CD14-positive monocyte (primary cell): ENCODE data around the gene MB21D2. TPM values are rescaled to one million over a fixed set of nuclear protein-coding genes. Genes with fewer than 3 reads are reported as not detected.

Experiments used
- DNase-seq, 3 donors: peaks; one replicate each; pipeline ENCODE4 v3.0.0-alpha.2; 2011 to 2022
- H2AFZ ChIP-seq: 2 replicates; pipeline ENCODE4 v1.6.0; 2012; ENCODE audit warnings: mild to moderate bottlenecking, low read depth, low read length, inconsistent platforms; ENCODE audit not compliant: insufficient read depth, poor library complexity, severe bottlenecking
- H3K27ac ChIP-seq, 2 donors: 1 replicate in 1 of 2; 2 replicates in 1 of 2; pipeline ENCODE4 v1.5.1; 2012 to 2013; ENCODE audit warnings: low read length in 2 of 2, control low read depth in 1 of 2, inconsistent platforms in 1 of 2, low read depth in 1 of 2, mild to moderate bottlenecking in 1 of 2
- H3K27me3 ChIP-seq, 2 donors: one replicate each; pipeline versions ENCODE4 v1.6.0 to v1.6.1; 2011 to 2013; ENCODE audit warnings: low read length in 2 of 2; ENCODE audit not compliant: control insufficient read depth in 2 of 2, insufficient read depth in 2 of 2
- H3K36me3 ChIP-seq, 2 donors: replicated peaks in 1 of 2; 1 replicate in 1 of 2; 2 replicates in 1 of 2; pipeline versions ENCODE4 v1.5.1 to v1.6.1; 2012 to 2013; ENCODE audit warnings: low read length in 2 of 2, control low read depth in 1 of 2, inconsistent platforms in 1 of 2, mild to moderate bottlenecking in 1 of 2; ENCODE audit not compliant: insufficient read depth in 2 of 2, control insufficient read depth in 1 of 2
- H3K4me1 ChIP-seq, 2 donors: 1 replicate in 1 of 2; 2 replicates in 1 of 2; pipeline versions ENCODE4 v1.5.1 to v1.6.1; 2012 to 2013; ENCODE audit warnings: low read length in 2 of 2, control low read depth in 1 of 2, inconsistent platforms in 1 of 2, mild to moderate bottlenecking in 1 of 2, moderate library complexity in 1 of 2; ENCODE audit not compliant: insufficient read depth in 2 of 2, control insufficient read depth in 1 of 2
- H3K4me2 ChIP-seq: replicated peaks from 2 replicates; pipeline ENCODE3; 2012; ENCODE audit warnings: low read length, moderate library complexity, mild to moderate bottlenecking; ENCODE audit not compliant: poor library complexity, severe bottlenecking; ENCODE audit errors: extremely low read depth
- H3K4me3 ChIP-seq, 3 experiments: fragments of 200-600 bp in 1 of 3; sonication (generic) in 1 of 3; replicated peaks in 1 of 3; 1 replicate in 2 of 3; 2 replicates in 1 of 3; pipeline ENCODE4 v1.5.1; 2011 to 2013; ENCODE audit warnings: low read length in 3 of 3, mild to moderate bottlenecking in 3 of 3, control low read depth in 2 of 3, low read depth in 2 of 3, inconsistent platforms in 1 of 3, moderate library complexity in 1 of 3
- H3K79me2 ChIP-seq: 2 replicates; pipeline ENCODE4 v1.6.0; 2012; ENCODE audit warnings: mild to moderate bottlenecking, control low read depth, inconsistent platforms, low read length, moderate library complexity; ENCODE audit not compliant: insufficient read depth
- H3K9ac ChIP-seq: 2 replicates; pipeline ENCODE4 v1.6.0; 2017; ENCODE audit warnings: low read length, mild to moderate bottlenecking; ENCODE audit not compliant: insufficient read depth, poor library complexity, severe bottlenecking
- H3K9me3 ChIP-seq, 2 donors: replicated peaks in 1 of 2; 1 replicate in 1 of 2; 2 replicates in 1 of 2; pipeline versions ENCODE4 v1.5.1 to v1.6.1; 2012 to 2013; ENCODE audit warnings: low read length in 2 of 2, control low read depth in 1 of 2; ENCODE audit not compliant: control insufficient read depth in 1 of 2, insufficient read depth in 1 of 2
- H4K20me1 ChIP-seq: 2 replicates; pipeline ENCODE4 v1.6.0; 2012; ENCODE audit warnings: mild to moderate bottlenecking, low read length, control low read depth, moderate library complexity; ENCODE audit not compliant: insufficient read depth
- H3K27ac Mint-ChIP-seq, 7 donors: one replicate each; pipeline ENCODE4 v1.8.0; 2020; ENCODE audit warnings: mild to moderate bottlenecking in 7 of 7, mixed read lengths in 7 of 7, moderate library complexity in 6 of 7, inconsistent platforms in 2 of 7
- H3K27me3 Mint-ChIP-seq, 3 donors: one replicate each; pipeline ENCODE4 v1.8.0; 2021 to 2022; ENCODE audit warnings: low read depth in 3 of 3, mild to moderate bottlenecking in 3 of 3, mixed read lengths in 3 of 3, moderate library complexity in 3 of 3, inconsistent platforms in 1 of 3
- H3K36me3 Mint-ChIP-seq, 2 donors: one replicate each; pipeline ENCODE4 v1.8.0; 2020; ENCODE audit warnings: mixed read lengths in 2 of 2, inconsistent platforms in 1 of 2, mild to moderate bottlenecking in 1 of 2
- H3K4me1 Mint-ChIP-seq: one replicate; pipeline ENCODE4 v1.8.0; 2020; ENCODE audit warnings: mild to moderate bottlenecking, mixed read lengths
- H3K4me3 Mint-ChIP-seq, 2 donors: one replicate each; pipeline ENCODE4 v1.8.0; 2020; ENCODE audit warnings: mild to moderate bottlenecking in 2 of 2, mixed read lengths in 2 of 2, moderate library complexity in 1 of 2
- H3K9me3 Mint-ChIP-seq, 7 donors: one replicate each; pipeline ENCODE4 v1.8.0; 2020 to 2022; ENCODE audit warnings: mixed read lengths in 7 of 7, mild to moderate bottlenecking in 6 of 7, moderate library complexity in 6 of 7, inconsistent platforms in 2 of 7
- WGBS: methylation state at CpG from one replicate; pipeline ENCODE4 v1.1.5; 2013; ENCODE audit warnings: missing lambda C conversion rate; ENCODE audit not compliant: insufficient coverage; 5-methylcytosine and 5-hydroxymethylcytosine counted together
- intact Hi-C, 2 donors: fragments of 100-400 bp; cut with micrococcal nuclease; formaldehyde crosslinking; loops; one replicate each; pipeline versions ENCODE4 v1.15.0 to v1.15.1; 2023
- polyA plus RNA-seq, 3 donors: library from polyadenylated mRNA; depleted of rRNA in 1 of 3; unstranded in 2 of 3; stranded (reverse) in 1 of 3; fragments of 300-500 nt in 2 of 3; fragments of >200 nt in 1 of 3; fragmentation: Illumina TruSeq in 2 of 3; gene quantifications; 1 replicate in 2 of 3; 2 replicates in 1 of 3; pipeline ENCODE4 v1.2.3, GENCODE V29; 2012 to 2021
- TF ChIP-seq, protein P1 (sequence below): fragments of 200-600 bp; IDR thresholded peaks from one replicate; pipeline ENCODE4 v1.8.0; 2022; ENCODE audit warnings: antibody characterized with exemption, mild to moderate bottlenecking

The MB21D2 gene
- polyA plus RNA-seq, 3 donors, result 0.37 to 0.77 (median 0.59) TPM

DNA sequence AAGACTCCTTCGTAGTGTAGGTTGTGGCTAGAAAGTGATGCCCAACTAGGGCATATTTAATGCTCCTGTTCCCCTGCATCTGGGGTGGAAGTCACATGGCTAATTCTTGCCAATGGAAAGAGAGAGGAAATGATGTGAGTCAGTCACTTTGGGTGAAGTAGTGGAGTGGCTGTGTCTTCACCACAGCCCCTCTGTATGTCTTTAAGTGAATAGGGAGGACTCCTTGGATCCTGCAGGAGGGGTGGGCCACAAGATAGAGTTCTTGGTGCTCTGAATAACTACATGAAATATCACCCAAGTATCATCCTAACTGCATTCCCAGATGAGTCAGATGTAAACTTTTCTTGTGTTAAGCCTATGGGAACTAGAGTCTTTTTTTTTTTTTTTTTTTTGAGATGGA is 17.8 kb upstream of the MB21D2 start:
- TF ChIP-seq, protein P1, sequence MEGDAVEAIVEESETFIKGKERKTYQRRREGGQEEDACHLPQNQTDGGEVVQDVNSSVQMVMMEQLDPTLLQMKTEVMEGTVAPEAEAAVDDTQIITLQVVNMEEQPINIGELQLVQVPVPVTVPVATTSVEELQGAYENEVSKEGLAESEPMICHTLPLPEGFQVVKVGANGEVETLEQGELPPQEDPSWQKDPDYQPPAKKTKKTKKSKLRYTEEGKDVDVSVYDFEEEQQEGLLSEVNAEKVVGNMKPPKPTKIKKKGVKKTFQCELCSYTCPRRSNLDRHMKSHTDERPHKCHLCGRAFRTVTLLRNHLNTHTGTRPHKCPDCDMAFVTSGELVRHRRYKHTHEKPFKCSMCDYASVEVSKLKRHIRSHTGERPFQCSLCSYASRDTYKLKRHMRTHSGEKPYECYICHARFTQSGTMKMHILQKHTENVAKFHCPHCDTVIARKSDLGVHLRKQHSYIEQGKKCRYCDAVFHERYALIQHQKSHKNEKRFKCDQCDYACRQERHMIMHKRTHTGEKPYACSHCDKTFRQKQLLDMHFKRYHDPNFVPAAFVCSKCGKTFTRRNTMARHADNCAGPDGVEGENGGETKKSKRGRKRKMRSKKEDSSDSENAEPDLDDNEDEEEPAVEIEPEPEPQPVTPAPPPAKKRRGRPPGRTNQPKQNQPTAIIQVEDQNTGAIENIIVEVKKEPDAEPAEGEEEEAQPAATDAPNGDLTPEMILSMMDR, result no peak

DNA sequence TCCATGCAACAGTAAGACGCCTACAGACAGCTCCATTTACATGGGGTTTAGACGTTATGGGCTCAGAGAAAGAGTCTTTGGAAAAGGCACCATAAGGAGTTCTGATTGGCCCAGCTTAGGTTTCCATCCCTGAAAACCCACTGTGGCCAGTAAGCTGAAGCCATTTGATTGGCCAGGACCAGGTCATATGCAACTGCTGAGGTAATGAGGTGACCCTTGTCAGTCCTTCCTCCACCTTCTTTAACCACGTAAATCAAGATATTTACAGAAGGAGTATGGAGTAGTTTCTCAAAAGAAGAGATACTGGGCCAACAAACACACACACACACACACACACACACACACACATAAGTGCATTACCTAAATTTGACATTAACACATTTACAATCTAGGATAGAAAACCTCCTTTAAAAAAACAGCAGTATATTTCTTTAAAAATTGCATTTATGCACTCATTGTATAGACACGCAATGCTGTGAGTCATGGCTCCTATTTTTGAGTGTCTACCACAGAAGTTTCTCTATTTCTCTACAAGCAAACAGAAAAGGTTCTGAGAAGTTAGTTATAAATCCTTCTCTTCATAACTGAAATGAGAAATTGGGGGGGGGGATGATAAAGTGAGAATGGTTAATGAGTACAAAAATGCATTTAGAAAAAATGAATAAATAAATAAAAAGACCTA is 16.3 kb upstream of the MB21D2 start:
- Mint-ChIP-seq H3K4me1 (peaks cover 13% of the 10 kb centered on the region), H3K4me3 (no peak overlapping the region), H3K36me3 (no peaks in the 10 kb centered on the region), H3K27me3 (peaks cover 7 to 11% (median 8%) of the 10 kb centered on the region in 3 donors), H3K9me3 (peaks cover 0 to 15% (median 3%) of the 10 kb centered on the region in 7 donors), H3K27ac (no peak overlapping the region)
- H3K36me3 ChIP-seq, result no peaks in the 10 kb centered on the region
- DNase-seq, result peak in 2 of 3 donors; percentile 36 to 55
- intact Hi-C loops, result no loop called here
- no peak overlapping the region for H2AFZ ChIP-seq
- H3K27me3 ChIP-seq, result peaks cover 0 to 2% of the 10 kb centered on the region in 2 donors
- no peaks in the 10 kb centered on the region for H4K20me1 ChIP-seq
- no CpG with 5 or more reads among the region's 4 CpGs for WGBS
- peaks cover 20% of the 10 kb centered on the region in 2 donors for H3K4me1 ChIP-seq
- H3K9me3 ChIP-seq, result no peaks in the 10 kb centered on the region
- H3K27ac ChIP-seq, result no peak overlapping the region
- H3K4me3 ChIP-seq, result no peak overlapping the region
- H3K4me2 ChIP-seq, result no peak overlapping the region
- no peaks in the 10 kb centered on the region for H3K79me2 ChIP-seq
- TF ChIP-seq, protein P1, result no peak
- no peak overlapping the region for H3K9ac ChIP-seq

More for the DNA sequence above, 17.8 kb upstream of the MB21D2 start:
- 67% methylated on average over 1 of the region's 1 CpG for WGBS
- peak in 1 of 3 donors; percentile 52 for DNase-seq
- peaks cover 0 to 2% of the 10 kb centered on the region in 2 donors for H3K27me3 ChIP-seq
- H2AFZ ChIP-seq, result no peak overlapping the region
- Mint-ChIP-seq H3K9me3 (peaks cover 0 to 15% (median 3%) of the 10 kb centered on the region in 7 donors), H3K27ac (no peak overlapping the region), H3K36me3 (no peaks in the 10 kb centered on the region), H3K27me3 (peaks cover 6 to 11% (median 9%) of the 10 kb centered on the region in 3 donors), H3K4me1 (peaks cover 4% of the 10 kb centered on the region), H3K4me3 (no peak overlapping the region)
- intact Hi-C loops, result no loop called here
- H3K4me2 ChIP-seq, result no peak overlapping the region
- peaks cover 5% of the 10 kb centered on the region in 2 donors for H3K4me1 ChIP-seq
- no peaks in the 10 kb centered on the region for H3K9me3 ChIP-seq
- H4K20me1 ChIP-seq, result no peaks in the 10 kb centered on the region
- H3K27ac ChIP-seq, result no peak overlapping the region
- no peak overlapping the region for H3K4me3 ChIP-seq
- H3K36me3 ChIP-seq, result no peaks in the 10 kb centered on the region
- H3K9ac ChIP-seq, result no peak overlapping the region
- no peaks in the 10 kb centered on the region for H3K79me2 ChIP-seq
